ENCODE data around the gene SERGEF. TPM values are rescaled to one million over a fixed set of nuclear protein-coding genes. Genes with fewer than 3 reads are reported as not detected.

Gene SERGEF
- total RNA-seq, 1 experiment from 2014 or later = 31.4 TPM

DNA sequence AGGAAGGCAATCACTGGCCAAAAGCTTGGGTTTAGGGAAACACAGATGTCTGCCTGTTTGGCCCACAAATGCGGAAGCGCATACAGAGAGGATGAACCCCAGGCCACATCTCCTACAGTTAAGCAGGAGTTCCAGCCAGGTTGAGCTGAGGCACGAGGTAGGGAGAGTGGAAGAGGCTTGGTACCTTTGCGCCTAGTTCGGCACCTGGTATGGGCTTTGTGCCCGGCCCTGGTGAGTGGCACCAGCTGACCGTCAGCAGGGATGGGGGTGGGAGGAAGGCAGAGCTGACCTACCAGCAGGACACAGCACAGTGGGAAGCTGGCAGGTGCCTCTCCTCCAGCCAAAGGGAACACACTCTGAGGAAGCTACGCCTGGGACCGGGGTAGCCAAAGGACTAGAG is 220.7 kb downstream of the SERGEF start:
- H3K79me2 ChIP-seq (ENCODE audit: insufficient read depth, low read length) = no peaks in the 10 kb centered on the region
- H4K5ac ChIP-seq (ENCODE audit: insufficient read length, low read depth, low read length) = no peak overlapping the region
- Mint-ChIP-seq H3K27me3 (ENCODE audit: low read depth) (no peaks in the 10 kb centered on the region), H3K4me1 (peaks cover 0 to 3% of the 10 kb centered on the region in 2 experiments; a peak in 1 of 4 replicates), H3K36me3 (ENCODE audit: insufficient read depth in 1 of 3, low read depth in 3 of 3) (no peaks in the 10 kb centered on the region; a peak in 1 of 7 replicates), H3K27ac (no peak overlapping the region), H3K4me3 (no peak overlapping the region), H3K9me3 (no peaks in the 10 kb centered on the region)
- H2BK120ac ChIP-seq (ENCODE audit: low read depth, low read length, poor library complexity, severe bottlenecking) = no peak overlapping the region
- no peaks in the 10 kb centered on the region for H3K23me2 ChIP-seq (ENCODE audit: insufficient read length, low read depth, low read length, poor library complexity, severe bottlenecking)
- H2AFZ ChIP-seq (ENCODE audit: low read length) = no peak overlapping the region
- H3K4me2 ChIP-seq (ENCODE audit: insufficient read depth, insufficient read length, low read length) = no peak overlapping the region
- no peak overlapping the region for H2BK20ac ChIP-seq (ENCODE audit: low read depth, low read length, poor library complexity, severe bottlenecking)
- TF ChIP-seq, protein P1, sequence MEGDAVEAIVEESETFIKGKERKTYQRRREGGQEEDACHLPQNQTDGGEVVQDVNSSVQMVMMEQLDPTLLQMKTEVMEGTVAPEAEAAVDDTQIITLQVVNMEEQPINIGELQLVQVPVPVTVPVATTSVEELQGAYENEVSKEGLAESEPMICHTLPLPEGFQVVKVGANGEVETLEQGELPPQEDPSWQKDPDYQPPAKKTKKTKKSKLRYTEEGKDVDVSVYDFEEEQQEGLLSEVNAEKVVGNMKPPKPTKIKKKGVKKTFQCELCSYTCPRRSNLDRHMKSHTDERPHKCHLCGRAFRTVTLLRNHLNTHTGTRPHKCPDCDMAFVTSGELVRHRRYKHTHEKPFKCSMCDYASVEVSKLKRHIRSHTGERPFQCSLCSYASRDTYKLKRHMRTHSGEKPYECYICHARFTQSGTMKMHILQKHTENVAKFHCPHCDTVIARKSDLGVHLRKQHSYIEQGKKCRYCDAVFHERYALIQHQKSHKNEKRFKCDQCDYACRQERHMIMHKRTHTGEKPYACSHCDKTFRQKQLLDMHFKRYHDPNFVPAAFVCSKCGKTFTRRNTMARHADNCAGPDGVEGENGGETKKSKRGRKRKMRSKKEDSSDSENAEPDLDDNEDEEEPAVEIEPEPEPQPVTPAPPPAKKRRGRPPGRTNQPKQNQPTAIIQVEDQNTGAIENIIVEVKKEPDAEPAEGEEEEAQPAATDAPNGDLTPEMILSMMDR (conservative IDR thresholded peaks at IDR 0.05) = no peak
- no peaks in the 10 kb centered on the region for H3K79me1 ChIP-seq (ENCODE audit: insufficient read depth, low read depth, low read length, poor library complexity, severe bottlenecking)
- no peak overlapping the region for H3K23ac ChIP-seq (ENCODE audit: insufficient read length, low read depth, low read length)
- H3K9me3 ChIP-seq (ENCODE audit: control insufficient read depth, low read depth, low read length) = no peaks in the 10 kb centered on the region
- no peak overlapping the region for H3K4ac ChIP-seq (ENCODE audit: low read depth, low read length)
- no peak overlapping the region for H3K56ac ChIP-seq (ENCODE audit: insufficient read length, low read depth, low read length)
- no peak overlapping the region for H4K91ac ChIP-seq (ENCODE audit: insufficient read length, low read depth, low read length)
- no peak overlapping the region for H2BK15ac ChIP-seq (ENCODE audit: low read depth, low read length)
- no peak for DNase-seq
- no peak overlapping the region for H2AK5ac ChIP-seq (ENCODE audit: insufficient read length, low read length)
- H2BK12ac ChIP-seq (ENCODE audit: insufficient read length, low read depth, low read length) = no peak overlapping the region
- H4K20me1 ChIP-seq (ENCODE audit: control insufficient read depth, insufficient read depth, insufficient read length) = no peaks in the 10 kb centered on the region
- no peak overlapping the region for H4K8ac ChIP-seq (replicated peaks; ENCODE audit: insufficient read length, low read depth, low read length)
- no peak overlapping the region for H3T11ph ChIP-seq (ENCODE audit: low read length)
- no peak overlapping the region for H3K9ac ChIP-seq (ENCODE audit: extremely low read depth, insufficient read length, low read length)
- H3K27ac ChIP-seq (ENCODE audit: insufficient read length, low read depth, low read length) = no peak overlapping the region
- no peak overlapping the region for H3K18ac ChIP-seq (ENCODE audit: insufficient read length, low read depth, low read length)
- no peaks in the 10 kb centered on the region for H3K4me1 ChIP-seq (ENCODE audit: insufficient read depth, low read length)
- no CpG with 5 or more reads among the region's 9 CpGs for WGBS (ENCODE audit: extremely low coverage, insufficient read length, low lambda C conversion rate)
- H3K14ac ChIP-seq (ENCODE audit: insufficient read depth, low read length) = peak overlapping the region; percentile 39; the same call in 1 of the 2 replicates
- H3K27me3 ChIP-seq (ENCODE audit: insufficient read depth, low read length) = no peaks in the 10 kb centered on the region
- H2BK5ac ChIP-seq (ENCODE audit: insufficient read length, low read length) = no peak overlapping the region
